Smooth muscle cell (in vitro differentiated cells): Measurements from ENCODE around the gene IL17REL. TPM values are rescaled to one million over a fixed set of nuclear protein-coding genes. Genes with fewer than 3 reads are reported as not detected.

Source experiments
- DNase-seq: peaks from one replicate; lab custom pipeline; 2025; ENCODE audit not compliant: unreplicated experiment; lab: John Stamatoyannopoulos, UW
- H2AFZ ChIP-seq: fragments of 200-600 bp; sonication (generic); 2 replicates; pipeline ENCODE4 v1.6.0; 2016; ENCODE audit warnings: antibody characterized with exemption, low read depth, mild to moderate bottlenecking
- H3F3A ChIP-seq: fragments of 200-600 bp; sonication (generic); 2 replicates; pipeline ENCODE4 v1.6.0; 2017; ENCODE audit warnings: antibody characterized with exemption, low read depth
- H3K27ac ChIP-seq: fragments of 200-600 bp; sonication (generic); 2 replicates; pipeline ENCODE4 v1.5.1; 2016; ENCODE audit warnings: low read depth, mild to moderate bottlenecking
- H3K27me3 ChIP-seq: fragments of 200-600 bp; sonication (generic); 2 replicates; pipeline ENCODE4 v1.6.1; 2016; ENCODE audit warnings: low read depth, mild to moderate bottlenecking
- H3K36me3 ChIP-seq: fragments of 200-600 bp; sonication (generic); 2 replicates; pipeline ENCODE4 v1.5.1; 2016; ENCODE audit warnings: low read depth
- H3K4me1 ChIP-seq: fragments of 200-600 bp; sonication (generic); 2 replicates; pipeline ENCODE4 v1.5.1; 2016; ENCODE audit warnings: low read depth
- H3K4me2 ChIP-seq: fragments of 200-600 bp; sonication (generic); 2 replicates; pipeline ENCODE4 v1.6.0; 2016; ENCODE audit warnings: mild to moderate bottlenecking
- H3K4me3 ChIP-seq: fragments of 200-600 bp; sonication (generic); 2 replicates; pipeline ENCODE4 v1.5.1; 2016; ENCODE audit warnings: mild to moderate bottlenecking
- H3K79me2 ChIP-seq: fragments of 200-600 bp; sonication (generic); 2 replicates; pipeline ENCODE4 v1.6.0; 2016; ENCODE audit warnings: low read depth, mild to moderate bottlenecking
- H3K9ac ChIP-seq: fragments of 200-600 bp; sonication (generic); 2 replicates; pipeline ENCODE4 v1.6.0; 2016; ENCODE audit warnings: low read depth
- H3K9me3 ChIP-seq: fragments of 200-600 bp; sonication (generic); replicated peaks from 2 replicates; pipeline ENCODE4 v1.5.1; 2016; ENCODE audit warnings: low read depth
- H4K20me1 ChIP-seq: fragments of 200-600 bp; sonication (generic); 2 replicates; pipeline ENCODE4 v1.6.0; 2016; ENCODE audit warnings: low read depth
- WGBS: methylation state at CpG from one replicate; pipeline ENCODE4 v1.1.7; 2016; ENCODE audit warnings: low lambda C conversion rate; 5-methylcytosine and 5-hydroxymethylcytosine counted together
- polyA plus RNA-seq: library from polyadenylated mRNA; unstranded; fragments of >200 nt; fragmentation: Nextera tagmentation; extraction: Ambion mirVana; gene quantifications from 2 replicates; pipeline ENCODE4 v1.2.1, GENCODE V29; 2016
- total RNA-seq: library from RNA; depleted of rRNA; stranded (reverse); fragments of >200 nt; gene quantifications from 2 replicates; pipeline ENCODE4 v1.2.3, GENCODE V29; 2014
- TF ChIP-seq, protein P1 (sequence below): fragments of 200-600 bp; sonication (generic); IDR thresholded peaks from 2 replicates; pipeline ENCODE4 v1.5.1; 2017; ENCODE audit warnings: borderline replicate concordance, mild to moderate bottlenecking, antibody characterized with exemption; ENCODE audit not compliant: insufficient read depth, poor library complexity, severe bottlenecking

The IL17REL gene
- total and polyA plus RNA-seq, 2 experiments from 2014 or later, result 0.04 TPM; not detected in 1

DNA sequence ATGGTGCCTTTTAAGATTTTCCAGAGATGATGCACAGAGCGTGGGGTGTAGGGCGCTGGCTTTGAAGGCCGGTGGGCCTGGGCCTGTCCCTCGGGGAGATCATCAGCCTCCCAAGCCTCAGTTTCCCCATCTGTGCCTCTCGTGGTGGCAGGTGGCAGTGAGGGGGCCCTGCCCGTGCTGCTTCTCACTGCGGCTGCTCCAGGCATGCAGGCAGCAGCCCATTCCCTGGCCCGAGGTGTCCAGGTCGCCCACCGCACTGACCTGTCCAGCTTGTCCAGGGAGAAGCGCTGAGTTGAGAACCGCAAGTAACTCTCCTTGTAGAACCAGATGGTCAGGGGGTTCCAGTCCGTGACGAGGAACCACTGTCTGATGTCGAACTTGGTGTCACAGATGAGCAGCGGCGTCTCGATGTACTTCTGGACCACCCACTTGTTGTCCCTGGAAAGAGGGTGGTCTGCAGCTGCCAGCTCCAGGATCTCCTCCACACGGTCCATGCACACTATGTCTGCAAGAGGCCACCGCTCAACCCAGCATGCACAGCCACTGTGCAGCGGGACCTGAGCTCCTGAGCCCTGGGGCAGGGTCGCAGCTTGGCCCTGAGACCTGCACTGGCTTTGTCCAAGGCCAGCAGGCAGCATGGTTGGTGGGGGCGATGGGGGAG is 20.5 kb upstream of the IL17REL start:
- H3F3A ChIP-seq, result no peaks in the 10 kb centered on the region
- no peaks in the 10 kb centered on the region for H3K79me2 ChIP-seq
- no peak overlapping the region for H3K4me3 ChIP-seq
- H3K36me3 ChIP-seq, result no peaks in the 10 kb centered on the region
- no peak overlapping the region for H3K9ac ChIP-seq
- WGBS, result 95% methylated on average over 23 of the region's 23 CpGs
- H2AFZ ChIP-seq, result no peak overlapping the region
- H3K9me3 ChIP-seq, result no peaks in the 10 kb centered on the region
- H3K4me2 ChIP-seq, result no peak overlapping the region
- DNase-seq, result no peak
- no peak overlapping the region for H3K27ac ChIP-seq
- TF ChIP-seq, protein P1, sequence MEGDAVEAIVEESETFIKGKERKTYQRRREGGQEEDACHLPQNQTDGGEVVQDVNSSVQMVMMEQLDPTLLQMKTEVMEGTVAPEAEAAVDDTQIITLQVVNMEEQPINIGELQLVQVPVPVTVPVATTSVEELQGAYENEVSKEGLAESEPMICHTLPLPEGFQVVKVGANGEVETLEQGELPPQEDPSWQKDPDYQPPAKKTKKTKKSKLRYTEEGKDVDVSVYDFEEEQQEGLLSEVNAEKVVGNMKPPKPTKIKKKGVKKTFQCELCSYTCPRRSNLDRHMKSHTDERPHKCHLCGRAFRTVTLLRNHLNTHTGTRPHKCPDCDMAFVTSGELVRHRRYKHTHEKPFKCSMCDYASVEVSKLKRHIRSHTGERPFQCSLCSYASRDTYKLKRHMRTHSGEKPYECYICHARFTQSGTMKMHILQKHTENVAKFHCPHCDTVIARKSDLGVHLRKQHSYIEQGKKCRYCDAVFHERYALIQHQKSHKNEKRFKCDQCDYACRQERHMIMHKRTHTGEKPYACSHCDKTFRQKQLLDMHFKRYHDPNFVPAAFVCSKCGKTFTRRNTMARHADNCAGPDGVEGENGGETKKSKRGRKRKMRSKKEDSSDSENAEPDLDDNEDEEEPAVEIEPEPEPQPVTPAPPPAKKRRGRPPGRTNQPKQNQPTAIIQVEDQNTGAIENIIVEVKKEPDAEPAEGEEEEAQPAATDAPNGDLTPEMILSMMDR, result no peak
- no peaks in the 10 kb centered on the region for H3K4me1 ChIP-seq
- no peaks in the 10 kb centered on the region for H4K20me1 ChIP-seq
- no peaks in the 10 kb centered on the region for H3K27me3 ChIP-seq

DNA sequence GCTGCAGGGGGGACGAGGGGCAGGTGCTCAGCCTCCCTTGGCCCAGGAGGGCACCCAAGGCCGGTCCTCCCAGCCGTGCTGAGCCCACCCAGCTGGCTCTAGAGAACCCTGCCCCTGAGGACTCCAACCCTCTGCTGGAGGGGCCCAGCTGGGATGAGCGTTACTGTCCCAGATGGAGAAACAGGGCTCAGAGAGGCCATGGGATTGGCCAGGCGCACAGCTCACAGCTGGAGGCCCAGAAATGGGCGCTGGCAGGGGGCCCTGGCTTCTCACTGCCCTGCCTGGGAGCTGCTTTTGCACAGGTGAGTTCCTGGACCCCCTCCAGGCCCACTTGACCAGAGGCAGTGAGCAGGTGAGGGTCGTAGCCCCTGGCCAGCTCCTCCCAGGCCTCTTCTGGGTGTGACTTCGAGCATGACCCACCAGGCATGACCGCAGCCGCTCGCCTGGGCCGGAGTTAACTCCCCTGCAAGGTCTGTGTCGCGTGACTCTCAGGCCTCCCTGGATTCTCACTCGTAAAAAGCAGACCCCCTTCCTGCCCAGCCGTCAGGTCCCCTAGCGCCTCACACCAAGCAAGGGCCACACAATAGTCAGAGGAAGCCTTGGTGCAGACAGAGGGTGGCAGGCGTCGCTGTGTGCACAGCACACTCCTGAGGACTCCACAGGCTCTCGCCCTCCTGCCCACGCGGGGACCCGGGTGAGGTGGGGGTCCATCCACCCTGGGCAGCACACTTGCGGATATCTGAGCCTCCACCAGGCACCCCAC is 19.7 kb upstream of the IL17REL start:
- WGBS, result 88% methylated on average over 23 of the region's 24 CpGs
- no peaks in the 10 kb centered on the region for H3F3A ChIP-seq
- no peak overlapping the region for H3K27ac ChIP-seq
- H3K9ac ChIP-seq, result no peak overlapping the region
- DNase-seq, result no peak
- no peaks in the 10 kb centered on the region for H4K20me1 ChIP-seq
- no peak overlapping the region for H3K4me2 ChIP-seq
- H2AFZ ChIP-seq, result no peak overlapping the region
- no peaks in the 10 kb centered on the region for H3K36me3 ChIP-seq
- no peaks in the 10 kb centered on the region for H3K9me3 ChIP-seq
- no peaks in the 10 kb centered on the region for H3K27me3 ChIP-seq
- TF ChIP-seq, protein P1, result no peak
- no peaks in the 10 kb centered on the region for H3K4me1 ChIP-seq
- no peak overlapping the region for H3K4me3 ChIP-seq
- H3K79me2 ChIP-seq, result no peaks in the 10 kb centered on the region

DNA sequence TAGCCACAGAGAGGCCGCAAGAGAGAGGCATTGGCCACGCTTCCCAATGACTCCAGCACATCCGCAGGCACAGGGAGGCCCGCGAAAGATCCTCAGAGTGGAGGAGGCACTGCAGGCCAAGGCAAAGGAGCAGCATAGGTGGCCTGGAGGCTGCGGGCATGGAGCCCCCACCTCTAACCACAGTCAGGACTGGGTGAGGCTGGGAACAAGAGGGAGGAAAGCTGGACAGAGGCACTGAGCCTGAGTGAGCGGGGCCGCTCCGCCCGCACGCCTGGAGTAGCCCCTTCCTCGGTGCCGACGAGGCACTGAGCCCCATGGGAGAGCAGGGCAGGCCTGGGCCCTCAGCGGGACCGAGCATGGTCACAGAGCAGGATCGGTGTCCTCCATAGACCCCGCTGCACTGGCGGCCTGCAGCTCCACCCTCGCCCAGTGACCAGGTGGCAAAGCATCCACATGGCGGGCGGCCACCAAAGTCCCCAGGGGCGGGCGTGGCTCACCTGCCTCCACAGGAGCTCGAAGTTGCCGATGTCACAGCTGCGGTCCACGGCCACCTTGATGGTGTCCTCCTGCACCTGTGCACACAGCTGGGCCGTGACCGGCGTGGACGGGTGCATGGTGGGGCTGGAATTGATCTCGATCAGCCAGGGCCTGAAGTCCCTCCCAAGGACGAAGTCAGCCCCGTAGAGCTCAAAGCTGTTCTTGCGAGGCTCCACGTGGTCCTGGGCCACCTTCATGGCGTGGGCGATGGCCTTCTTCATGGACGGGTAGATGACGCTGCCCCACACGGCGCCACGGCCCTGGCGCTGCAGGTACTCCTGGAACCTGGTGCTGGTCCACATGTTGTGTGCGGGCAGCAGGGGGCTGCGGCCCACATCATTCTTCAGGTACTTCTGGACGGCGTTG is 18.9 kb upstream of the IL17REL start:
- WGBS, result 94% methylated on average over 49 of the region's 49 CpGs

More for the DNA sequence above, 18.9 kb upstream of the IL17REL start:
- Histone ChIP-seq H3K79me2 (no peaks in the 10 kb centered on the region), H3K4me1 (no peaks in the 10 kb centered on the region), H3K9ac (no peak overlapping the region), H3K36me3 (no peaks in the 10 kb centered on the region), H3K9me3 (no peaks in the 10 kb centered on the region), H3F3A (no peaks in the 10 kb centered on the region), H3K27me3 (no peaks in the 10 kb centered on the region), H4K20me1 (no peaks in the 10 kb centered on the region), H3K27ac (no peak overlapping the region), H3K4me3 (no peak overlapping the region), H3K4me2 (no peak overlapping the region), H2AFZ (no peak overlapping the region)
- TF ChIP-seq, protein P1, result no peak
- no peak for DNase-seq
